Astrocyte (in vitro differentiated cells and primary cell): ENCODE measurements around the gene PPP1R1A. TPM values are rescaled to one million over a fixed set of nuclear protein-coding genes. Genes with fewer than 3 reads are reported as not detected.
A peak's percentile ranks its signal among the peaks of the same experiment; 100 is the strongest.

Experiments used
- DNase-seq: peaks from one replicate; pipeline ENCODE4 v3.0.0-alpha.2; 2010; ENCODE audit warnings: low read depth
- FAIRE-seq: peaks from 2 replicates; lab custom pipeline; 2011; peaks lifted over from hg19 to GRCh38; lab: Jason Lieb, UNC
- H2AFZ ChIP-seq: 2 replicates; pipeline ENCODE4 v1.6.0; 2012; ENCODE audit warnings: low read depth, low read length, inconsistent platforms
- H3K27ac ChIP-seq: 2 replicates; pipeline ENCODE4 v1.5.1; 2011; ENCODE audit warnings: low read depth, low read length, inconsistent platforms
- H3K27me3 ChIP-seq: 2 replicates; pipeline ENCODE4 v1.6.0; 2011; ENCODE audit warnings: low read length, inconsistent platforms; ENCODE audit not compliant: insufficient read depth
- H3K36me3 ChIP-seq: 2 replicates; pipeline ENCODE4 v1.5.1; 2011; ENCODE audit warnings: low read length, inconsistent platforms; ENCODE audit not compliant: insufficient read depth
- H3K4me1 ChIP-seq: 2 replicates; pipeline ENCODE4 v1.5.1; 2011; ENCODE audit warnings: low read length, inconsistent platforms; ENCODE audit not compliant: insufficient read depth
- H3K4me2 ChIP-seq: 2 replicates; pipeline ENCODE4 v1.6.0; 2012; ENCODE audit warnings: low read length, inconsistent platforms
- H3K4me3 ChIP-seq: 2 replicates; pipeline ENCODE4 v1.5.1; 2011; ENCODE audit warnings: low read depth, mild to moderate bottlenecking, low read length, inconsistent platforms; ENCODE audit not compliant: insufficient read depth
- H3K79me2 ChIP-seq: 2 replicates; pipeline ENCODE4 v1.6.0; 2012; ENCODE audit warnings: mild to moderate bottlenecking, low read length, inconsistent platforms; ENCODE audit not compliant: insufficient read depth
- H3K9ac ChIP-seq: 2 replicates; pipeline ENCODE4 v1.6.0; 2012; ENCODE audit warnings: mild to moderate bottlenecking, low read length, inconsistent platforms
- H3K9me3 ChIP-seq: 2 replicates; pipeline ENCODE4 v1.5.1; 2012; ENCODE audit warnings: low read depth, mild to moderate bottlenecking, low read length, inconsistent platforms; ENCODE audit not compliant: insufficient read depth
- H4K20me1 ChIP-seq: 2 replicates; pipeline ENCODE4 v1.6.0; 2012; ENCODE audit warnings: low read length, inconsistent platforms; ENCODE audit not compliant: insufficient read depth
- H3K27ac Mint-ChIP-seq: one replicate; pipeline ENCODE4 v1.8.0; 2021; ENCODE audit warnings: mild to moderate bottlenecking, mixed read lengths; ENCODE audit not compliant: unreplicated experiment
- H3K27me3 Mint-ChIP-seq: one replicate; pipeline ENCODE4 v1.8.0; 2021; ENCODE audit warnings: low read depth, mixed read lengths; ENCODE audit not compliant: unreplicated experiment
- H3K36me3 Mint-ChIP-seq: one replicate; pipeline ENCODE4 v1.8.0; 2021; ENCODE audit warnings: low read depth, mixed read lengths; ENCODE audit not compliant: unreplicated experiment
- H3K4me1 Mint-ChIP-seq: one replicate; pipeline ENCODE4 v1.8.0; 2021; ENCODE audit warnings: low read depth, mixed read lengths; ENCODE audit not compliant: unreplicated experiment
- H3K4me3 Mint-ChIP-seq: one replicate; pipeline ENCODE4 v1.8.0; 2021; ENCODE audit warnings: mild to moderate bottlenecking, moderate library complexity, mixed read lengths; ENCODE audit not compliant: unreplicated experiment
- H3K9me3 Mint-ChIP-seq: one replicate; pipeline ENCODE4 v1.8.0; 2021; ENCODE audit warnings: mild to moderate bottlenecking, mixed read lengths; ENCODE audit not compliant: unreplicated experiment
- EZH2 ChIP-seq: IDR thresholded peaks from 2 replicates; pipeline ENCODE4 v1.6.1; 2012; ENCODE audit warnings: mild to moderate bottlenecking, low read length, inconsistent platforms; ENCODE audit not compliant: insufficient read depth
- total RNA-seq: library from RNA; stranded (reverse); gene quantifications from 2 replicates; pipeline ENCODE4 v1.2.1, GENCODE V29; 2021
- TF ChIP-seq, protein P1 (sequence below): IDR thresholded peaks from 2 replicates; pipeline ENCODE4 v1.5.1; 2011; ENCODE audit warnings: low read depth, mild to moderate bottlenecking, inconsistent platforms, low read length, moderate library complexity; ENCODE audit not compliant: insufficient read depth

PPP1R1A gene
- total RNA-seq, 1 donor from 2014 or later: 0.52 TPM

DNA sequence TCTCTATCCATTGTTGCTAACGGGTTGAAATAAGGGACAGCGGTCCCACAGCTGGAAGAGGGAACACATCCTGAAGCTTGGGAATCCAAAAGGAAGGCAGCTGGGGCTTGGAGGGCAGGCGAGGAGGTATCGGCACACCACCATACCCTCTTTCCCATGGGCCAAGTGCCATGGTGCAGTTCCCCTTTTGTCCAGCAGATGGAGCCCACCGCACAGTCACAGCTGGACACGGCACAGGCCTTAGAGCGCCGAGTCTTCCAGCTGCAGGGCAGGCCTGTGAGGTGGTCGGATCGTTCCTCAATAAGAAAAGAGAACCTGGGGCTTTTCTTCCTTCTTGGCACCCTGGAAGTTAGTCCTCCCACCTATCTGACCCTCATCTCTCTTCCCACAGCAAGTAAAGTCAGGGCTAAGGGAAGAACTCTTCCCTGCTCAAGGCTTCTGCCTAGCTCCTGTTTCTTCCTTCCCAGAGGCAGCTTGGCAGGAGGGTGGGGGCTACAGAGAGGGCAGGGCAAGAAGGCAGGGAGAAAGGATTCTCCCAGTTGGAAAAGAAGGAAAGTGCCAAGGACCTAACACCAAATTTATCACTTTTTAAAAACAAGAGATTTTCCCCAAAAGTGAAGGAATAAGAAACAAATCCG lies 8.6 kb downstream of the PPP1R1A start:
- no peak overlapping the region for H3K4me3 ChIP-seq
- FAIRE-seq: no peak
- peaks cover 4% of the 10 kb centered on the region for H3K27me3 ChIP-seq
- H3K4me2 ChIP-seq: no peak overlapping the region
- no peaks in the 10 kb centered on the region for H4K20me1 ChIP-seq
- DNase-seq: peak; percentile 27
- no peaks in the 10 kb centered on the region for H3K36me3 ChIP-seq
- no peak overlapping the region for H3K9ac ChIP-seq
- peak overlapping the region; percentile 54 for H2AFZ ChIP-seq
- no peaks in the 10 kb centered on the region for H3K79me2 ChIP-seq
- Mint-ChIP-seq H3K27me3 (peaks cover 61% of the 10 kb centered on the region), H3K27ac (peak overlapping the region; percentile 6), H3K36me3 (no peaks in the 10 kb centered on the region), H3K9me3 (no peaks in the 10 kb centered on the region), H3K4me1 (no peaks in the 10 kb centered on the region), H3K4me3 (no peak overlapping the region)
- TF ChIP-seq EZH2: no peak
- TF ChIP-seq, protein P1, sequence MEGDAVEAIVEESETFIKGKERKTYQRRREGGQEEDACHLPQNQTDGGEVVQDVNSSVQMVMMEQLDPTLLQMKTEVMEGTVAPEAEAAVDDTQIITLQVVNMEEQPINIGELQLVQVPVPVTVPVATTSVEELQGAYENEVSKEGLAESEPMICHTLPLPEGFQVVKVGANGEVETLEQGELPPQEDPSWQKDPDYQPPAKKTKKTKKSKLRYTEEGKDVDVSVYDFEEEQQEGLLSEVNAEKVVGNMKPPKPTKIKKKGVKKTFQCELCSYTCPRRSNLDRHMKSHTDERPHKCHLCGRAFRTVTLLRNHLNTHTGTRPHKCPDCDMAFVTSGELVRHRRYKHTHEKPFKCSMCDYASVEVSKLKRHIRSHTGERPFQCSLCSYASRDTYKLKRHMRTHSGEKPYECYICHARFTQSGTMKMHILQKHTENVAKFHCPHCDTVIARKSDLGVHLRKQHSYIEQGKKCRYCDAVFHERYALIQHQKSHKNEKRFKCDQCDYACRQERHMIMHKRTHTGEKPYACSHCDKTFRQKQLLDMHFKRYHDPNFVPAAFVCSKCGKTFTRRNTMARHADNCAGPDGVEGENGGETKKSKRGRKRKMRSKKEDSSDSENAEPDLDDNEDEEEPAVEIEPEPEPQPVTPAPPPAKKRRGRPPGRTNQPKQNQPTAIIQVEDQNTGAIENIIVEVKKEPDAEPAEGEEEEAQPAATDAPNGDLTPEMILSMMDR: peak; percentile 88
- H3K27ac ChIP-seq: no peak overlapping the region
- no peaks in the 10 kb centered on the region for H3K9me3 ChIP-seq
- no peaks in the 10 kb centered on the region for H3K4me1 ChIP-seq

DNA sequence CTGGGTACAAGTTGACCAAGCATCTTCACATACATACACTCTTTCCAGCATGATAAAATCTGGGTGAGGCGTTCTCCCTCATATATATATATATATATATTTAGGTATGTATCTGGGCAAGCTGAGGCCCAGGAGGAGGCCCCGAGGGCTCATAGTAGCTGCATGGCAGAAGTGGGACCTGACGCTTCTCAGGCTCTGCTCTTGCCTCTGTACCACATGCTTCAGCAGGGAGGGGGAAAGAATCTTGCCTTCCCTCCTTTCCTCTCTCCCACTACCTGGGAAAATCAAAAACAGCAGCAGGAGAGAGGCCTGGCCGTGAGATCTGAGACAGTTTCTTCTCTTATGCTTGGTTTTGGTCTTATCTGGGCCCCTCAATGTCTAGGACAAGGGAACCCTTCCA lies 9.2 kb downstream of the PPP1R1A start:
- Mint-ChIP-seq H3K9me3 (no peaks in the 10 kb centered on the region), H3K4me3 (no peak overlapping the region), H3K4me1 (no peaks in the 10 kb centered on the region), H3K36me3 (no peaks in the 10 kb centered on the region), H3K27ac (no peak overlapping the region), H3K27me3 (peaks cover 55% of the 10 kb centered on the region)
- no peak overlapping the region for H3K4me3 ChIP-seq
- H3K9me3 ChIP-seq: no peaks in the 10 kb centered on the region
- H3K27ac ChIP-seq: no peak overlapping the region
- no peak overlapping the region for H3K9ac ChIP-seq
- FAIRE-seq (no peak), DNase-seq (no peak)
- H2AFZ ChIP-seq: peak overlapping the region; percentile 54
- no peaks in the 10 kb centered on the region for H3K4me1 ChIP-seq
- no peak overlapping the region for H3K4me2 ChIP-seq
- H3K27me3 ChIP-seq: peaks cover 4% of the 10 kb centered on the region
- H3K36me3 ChIP-seq: no peaks in the 10 kb centered on the region
- H4K20me1 ChIP-seq: no peaks in the 10 kb centered on the region
- no peak for TF ChIP-seq EZH2
- TF ChIP-seq, protein P1: no peak
- H3K79me2 ChIP-seq: no peaks in the 10 kb centered on the region

DNA sequence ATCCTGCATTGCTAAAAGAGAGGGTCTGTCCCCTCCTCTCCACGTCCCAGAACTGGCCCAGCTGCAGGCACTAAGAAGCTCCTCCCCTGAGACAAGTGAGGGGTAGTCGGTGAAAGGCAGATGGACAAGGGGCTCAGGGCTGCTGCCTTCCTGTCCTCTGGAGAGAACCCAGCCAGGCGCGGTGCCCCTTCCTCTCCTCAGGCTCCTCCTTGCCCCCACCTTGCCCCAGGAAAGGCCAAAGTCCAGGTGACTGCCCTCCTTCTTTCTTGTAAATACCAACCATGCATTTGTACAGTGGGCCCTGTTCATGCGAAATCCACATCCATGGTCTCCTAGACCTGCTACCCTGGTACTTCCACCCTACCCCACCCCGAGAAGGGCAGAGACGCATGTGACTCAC lies 9.7 kb downstream of the PPP1R1A start:
- Histone ChIP-seq H3K36me3 (no peaks in the 10 kb centered on the region), H4K20me1 (no peaks in the 10 kb centered on the region), H3K79me2 (no peaks in the 10 kb centered on the region), H3K9ac (no peak overlapping the region), H3K27me3 (peaks cover under 1% of the 10 kb centered on the region), H3K4me3 (no peak overlapping the region), H3K9me3 (no peaks in the 10 kb centered on the region), H3K4me1 (no peaks in the 10 kb centered on the region), H3K4me2 (no peak overlapping the region), H2AFZ (no peak overlapping the region), H3K27ac (no peak overlapping the region)
- TF ChIP-seq EZH2: no peak
- TF ChIP-seq, protein P1: no peak
- H3K9me3 Mint-ChIP-seq: no peaks in the 10 kb centered on the region
- H3K4me1 Mint-ChIP-seq: no peaks in the 10 kb centered on the region
- no peak for FAIRE-seq
- no peak for DNase-seq
- no peak overlapping the region for H3K4me3 Mint-ChIP-seq
- no peak overlapping the region for H3K27ac Mint-ChIP-seq
- no peaks in the 10 kb centered on the region for H3K36me3 Mint-ChIP-seq
- H3K27me3 Mint-ChIP-seq: peaks cover 52% of the 10 kb centered on the region
